HCT116 (cell line): ENCODE data around the gene UNC80. TPM values are rescaled to one million over a fixed set of nuclear protein-coding genes. Genes with fewer than 3 reads are reported as not detected.

ENCODE experiments used
- ATAC-seq: fragments of 200-7000 bp; cut with Tn5 transposase; 2 replicates; pipeline ENCODE4 v1.9.1; 2020; ENCODE audit warnings: mild to moderate bottlenecking, moderate library complexity
- BruUV-seq: library from RNA; stranded (reverse); fragments of 400-500 nt; replicated peaks from 2 replicates; lab custom pipeline; 2021; lab: Mats Ljungman, UMichigan
- CTCF ChIA-PET: fragments of 300-600 bp; sonication (Branson Sonifier 250); formaldehyde crosslinking; loops from one replicate; lab custom pipeline; 2021; ENCODE audit warnings: antibody characterized with exemption; lab: Charles Lee
- POLR2A ChIA-PET: fragments of 300-600, 350-600 bp; sonication (Branson Sonifier 250); formaldehyde crosslinking; loops from one replicate; lab custom pipeline; 2021; ENCODE audit warnings: antibody characterized with exemption; lab: Charles Lee
- RAD21 ChIA-PET, 2 experiments: fragments of 300-600 bp; sonication (Branson Sonifier 250); formaldehyde crosslinking; loops; one replicate each; lab custom pipeline; 2023; ENCODE audit warnings: low total read pairs in 2 of 2; ENCODE audit not compliant: uncharacterized antibody in 2 of 2, unreplicated experiment in 2 of 2, low non-redundant PET in 1 of 2; lab: Charles Lee
- DNase-seq: peaks from one replicate; pipeline ENCODE4 v3.0.0-alpha.2; 2010; ENCODE audit warnings: low read depth, low spot score
- H2AFZ ChIP-seq: fragments of 200-600 bp; shearing (Covaris generic), sonication (generic); 2 replicates; pipeline ENCODE4 v1.6.1; 2017; ENCODE audit warnings: low read depth, mixed run types, mixed read lengths, antibody characterized with exemption, low read length; ENCODE audit not compliant: poor library complexity, severe bottlenecking
- H3K27ac ChIP-seq: 2 replicates; pipeline ENCODE4 v1.5.1; 2012; ENCODE audit warnings: low read depth, low read length
- H3K27me3 ChIP-seq: fragments of 200-600 bp; sonication (generic); 2 replicates; pipeline ENCODE4 v1.6.1; 2016; ENCODE audit warnings: mixed run types, low read length, mixed read lengths; ENCODE audit not compliant: insufficient read depth
- H3K36me3 ChIP-seq, 2 experiments: fragments of 200-500 bp in 1 of 2; fragments of 200-600 bp in 1 of 2; sonication (Bioruptor generic) in 1 of 2; sonication (generic) in 1 of 2; 2 replicates each; pipeline versions ENCODE4 v1.5.1 to v1.6.1; 2014 to 2016; ENCODE audit warnings: low read length in 2 of 2, inconsistent platforms in 1 of 2, mixed read lengths in 1 of 2, mixed run types in 1 of 2; ENCODE audit not compliant: insufficient read depth in 2 of 2, control insufficient read depth in 1 of 2
- H3K4me1 ChIP-seq, 2 experiments: fragments of 200-600 bp in 1 of 2; sonication (generic) in 1 of 2; 2 replicates each; pipeline versions ENCODE4 v1.5.1 to v1.6.1; 2012 to 2017; ENCODE audit warnings: low read length in 2 of 2, inconsistent platforms in 1 of 2, mild to moderate bottlenecking in 1 of 2, mixed read lengths in 1 of 2, mixed run types in 1 of 2, moderate library complexity in 1 of 2; ENCODE audit not compliant: insufficient read depth in 2 of 2, control insufficient read depth in 1 of 2
- H3K4me2 ChIP-seq: fragments of 200-600 bp; sonication (generic); 2 replicates; pipeline ENCODE4 v1.6.1; 2017; ENCODE audit warnings: mixed run types, low read length, mixed read lengths
- H3K4me3 ChIP-seq, 2 experiments: fragments of 200-600 bp in 1 of 2; sonication (generic) in 1 of 2; replicated peaks in 1 of 2; 2 replicates each; pipeline ENCODE4 v1.5.1; 2011 to 2016; ENCODE audit warnings: low read length in 2 of 2, control low read depth in 1 of 2, low read depth in 1 of 2, mild to moderate bottlenecking in 1 of 2, mixed read lengths in 1 of 2, mixed run types in 1 of 2
- H3K79me2 ChIP-seq: fragments of 200-600 bp; sonication (generic); 2 replicates; pipeline ENCODE4 v1.6.1; 2017; ENCODE audit warnings: mild to moderate bottlenecking, mixed run types, low read length, moderate library complexity, mixed read lengths; ENCODE audit not compliant: insufficient read depth
- H3K9ac ChIP-seq: fragments of 200-600 bp; sonication (generic); 2 replicates; pipeline ENCODE4 v1.6.1; 2016; ENCODE audit warnings: low read length, mixed read lengths
- H3K9me2 ChIP-seq: fragments of 200-600 bp; sonication (generic), shearing (Covaris generic); 2 replicates; pipeline ENCODE4 v1.6.1; 2017; ENCODE audit warnings: mixed run types, mild to moderate bottlenecking, moderate library complexity; ENCODE audit not compliant: insufficient read depth
- H3K9me3 ChIP-seq, 2 experiments: fragments of 200-500 bp in 1 of 2; fragments of 200-600 bp in 1 of 2; sonication (Bioruptor generic) in 1 of 2; sonication (generic) in 1 of 2; 2 replicates each; pipeline ENCODE4 v1.6.1; 2014 to 2017; ENCODE audit warnings: low read length in 2 of 2, mixed read lengths in 2 of 2, inconsistent platforms in 1 of 2, low read depth in 1 of 2, mild to moderate bottlenecking in 1 of 2, mixed run types in 1 of 2, moderate library complexity in 1 of 2; ENCODE audit not compliant: control insufficient read depth in 1 of 2, insufficient read depth in 1 of 2
- H4K20me1 ChIP-seq: fragments of 200-600 bp; sonication (generic), shearing (Covaris generic); 2 replicates; pipeline ENCODE4 v1.6.1; 2017; ENCODE audit warnings: mixed run types, mild to moderate bottlenecking, moderate library complexity; ENCODE audit not compliant: insufficient read depth
- ATF3 ChIP-seq: IDR thresholded peaks from 2 replicates; pipeline ENCODE4 v1.6.1; 2012
- CBX3 ChIP-seq: IDR thresholded peaks from 2 replicates; pipeline ENCODE4 v1.6.1; 2012; ENCODE audit warnings: low read depth
- CEBPB ChIP-seq: IDR thresholded peaks from 2 replicates; pipeline ENCODE4 v1.6.1; 2012; ENCODE audit warnings: low read depth
- CTCF ChIP-seq, 3 experiments: fragments of 200-600 bp in 1 of 3; sonication (generic) in 1 of 3; IDR thresholded peaks in 2 of 3; conservative IDR thresholded peaks in 1 of 3; 2 replicates each; pipeline ENCODE4 v1.5.1; 2012 to 2017; ENCODE audit warnings: low read depth in 2 of 3, low read length in 2 of 3, antibody characterized with exemption in 1 of 3, borderline replicate concordance in 1 of 3, control low read depth in 1 of 3, mild to moderate bottlenecking in 1 of 3, mixed read lengths in 1 of 3, mixed run types in 1 of 3, moderate library complexity in 1 of 3; ENCODE audit not compliant: insufficient read depth in 1 of 3
- EGR1 ChIP-seq: IDR thresholded peaks from 2 replicates; pipeline ENCODE4 v1.6.1; 2012; ENCODE audit warnings: low read depth
- ELF1 ChIP-seq: IDR thresholded peaks from 2 replicates; pipeline ENCODE4 v1.6.1; 2012; ENCODE audit warnings: low read depth, borderline replicate concordance
- EZH2 ChIP-seq: fragments of 200-600 bp; sonication (generic); IDR thresholded peaks from 2 replicates; pipeline ENCODE4 v1.6.1; 2017; ENCODE audit warnings: antibody characterized with exemption, mixed run types
- EZH2phosphoT487 ChIP-seq: fragments of 200-600 bp; IDR thresholded peaks from 2 replicates; pipeline ENCODE4 v1.6.1; 2018; ENCODE audit warnings: antibody characterized with exemption, borderline replicate concordance
- MAX ChIP-seq: IDR thresholded peaks from 2 replicates; pipeline ENCODE4 v1.6.1; 2012
- POLR2A ChIP-seq: IDR thresholded peaks from 2 replicates; pipeline ENCODE4 v1.7.0; 2011; ENCODE audit warnings: borderline replicate concordance; ENCODE audit not compliant: insufficient read depth, insufficient read length; ENCODE audit errors: extremely low read depth
- RAD21 ChIP-seq: IDR thresholded peaks from 2 replicates; pipeline ENCODE4 v1.6.1; 2012; ENCODE audit warnings: low read depth, mild to moderate bottlenecking
- REST ChIP-seq: IDR thresholded peaks from 2 replicates; pipeline ENCODE4 v1.6.1; 2012; ENCODE audit warnings: low read depth
- SIN3A ChIP-seq: IDR thresholded peaks from 2 replicates; pipeline ENCODE4 v1.6.1; 2012; ENCODE audit warnings: low read depth
- SP1 ChIP-seq: IDR thresholded peaks from 2 replicates; pipeline ENCODE4 v1.6.1; 2012; ENCODE audit warnings: low read depth
- SRF ChIP-seq: IDR thresholded peaks from 2 replicates; pipeline ENCODE4 v1.6.1; 2012; ENCODE audit warnings: low read depth
- TCF7L2 ChIP-seq: IDR thresholded peaks from 2 replicates; pipeline ENCODE4 v1.7.0; 2011; ENCODE audit warnings: borderline replicate concordance, inconsistent platforms; ENCODE audit not compliant: insufficient read depth, insufficient read length; ENCODE audit errors: extremely low read depth
- YY1 ChIP-seq: IDR thresholded peaks from 2 replicates; pipeline ENCODE4 v1.6.1; 2011; ENCODE audit warnings: low read length, low read depth, moderate library complexity, mild to moderate bottlenecking; ENCODE audit not compliant: insufficient replicate concordance; ENCODE audit errors: extremely low read depth
- ZFX ChIP-seq: fragments of 450-650 bp; IDR thresholded peaks from 2 replicates; pipeline ENCODE4 v1.6.1; 2017
- ZNF274 ChIP-seq: fragments of 200-500 bp; sonication (Bioruptor generic); IDR thresholded peaks from 2 replicates; pipeline ENCODE4 v1.6.1; 2014; ENCODE audit warnings: mild to moderate bottlenecking, low read depth, low read length, inconsistent platforms
- intact Hi-C: fragments of 100-400 bp; cut with micrococcal nuclease; formaldehyde crosslinking; loops from 2 replicates; pipeline ENCODE4 v1.10.0; 2022
- total RNA-seq: library from RNA; stranded (reverse); gene quantifications from one replicate; pipeline ENCODE4 v1.2.1, GENCODE V29; 2021; ENCODE audit not compliant: unreplicated experiment

The UNC80 gene
- total RNA-seq, 1 experiment from 2014 or later: not detected

GRCh38 chr2:210003359-210003758 lies 231.7 kb downstream of the UNC80 start (continued):
- no peak for TF ChIP-seq CTCF (IDR thresholded peaks at IDR 0.05 in 2 of 3, conservative IDR thresholded peaks at IDR 0.05 in 1 of 3; ENCODE audit: borderline replicate concordance in 1 of 3, insufficient read depth in 1 of 3, low read depth in 2 of 3, low read length in 2 of 3)

GRCh38 chr2:210004881-210005280 lies 233.2 kb downstream of the UNC80 start:
- ATAC-seq: no peak
- H3K36me3 ChIP-seq: peaks cover 3 to 9% of the 10 kb centered on the region in 2 experiments; a peak in 3 of 4 replicates
- no peak overlapping the region for H3K27ac ChIP-seq
- no peak overlapping the region for H2AFZ ChIP-seq
- no peaks in the 10 kb centered on the region for H3K27me3 ChIP-seq
- intact Hi-C loops: loop anchor here (5.0 kb wide), 1 partner anchor 167 kb away; the partner anchor contains the start of gene KANSL1L
- no peak overlapping the region for H3K4me2 ChIP-seq
- no peak for TF ChIP-seq EZH2phosphoT487
- no peak for TF ChIP-seq MAX
- no peak for TF ChIP-seq CBX3
- TF ChIP-seq REST: no peak
- TF ChIP-seq EGR1: no peak
- no peak for TF ChIP-seq SRF
- no peak for TF ChIP-seq TCF7L2
- TF ChIP-seq ZNF274: no peak
- TF ChIP-seq ELF1: no peak
- TF ChIP-seq ZFX: no peak
- TF ChIP-seq SP1: no peak
- no peak for TF ChIP-seq CEBPB
- TF ChIP-seq YY1: no peak
- no peak for TF ChIP-seq SIN3A
- no peak for TF ChIP-seq POLR2A
- no peak for TF ChIP-seq EZH2
- TF ChIP-seq ATF3: no peak
- no peak for TF ChIP-seq RAD21
- TF ChIP-seq, all 23 proteins: peak for 0
- CTCF ChIA-PET: no interaction called here
- no peak overlapping the region for H3K4me3 ChIP-seq
- H3K9ac ChIP-seq: no peak overlapping the region
- no peak for DNase-seq
- peaks cover 75% of the 10 kb centered on the region for H3K79me2 ChIP-seq
- POLR2A ChIA-PET: no interaction called here
- no TSS peak for BruUV-seq
- RAD21 ChIA-PET: no interaction called here
- H3K4me1 ChIP-seq: peaks cover 4 to 19% of the 10 kb centered on the region in 2 experiments; a peak in 3 of 4 replicates
- no peaks in the 10 kb centered on the region for H3K9me3 ChIP-seq
- peaks cover 38% of the 10 kb centered on the region; the same call in 1 of the 2 replicates for H4K20me1 ChIP-seq
- H3K9me2 ChIP-seq: no peaks in the 10 kb centered on the region
